GM06990 (cell line): Measurements from ENCODE around the gene EPN2.

ENCODE experiments used
- DNase-seq: peaks from one replicate; pipeline ENCODE4 v3.0.0-alpha.2; 2011; ENCODE audit not compliant: insufficient read length; ENCODE audit errors: extremely low read depth
- H3K27me3 ChIP-seq: replicated peaks from 2 replicates; pipeline ENCODE4 v1.6.0; 2011; ENCODE audit warnings: low read length; ENCODE audit not compliant: control insufficient read depth, insufficient read depth
- H3K36me3 ChIP-seq: 2 replicates; pipeline ENCODE4 v1.5.1; 2011; ENCODE audit warnings: low read length; ENCODE audit not compliant: control insufficient read depth, insufficient read depth
- H3K4me3 ChIP-seq: replicated peaks from 2 replicates; pipeline ENCODE4 v1.5.1; 2011; ENCODE audit warnings: low read depth, mild to moderate bottlenecking, control low read depth, low read length
- TF ChIP-seq, protein P1 (sequence below): IDR thresholded peaks from 2 replicates; pipeline ENCODE4 v1.5.1; 2011; ENCODE audit warnings: low read length, control low read depth, mild to moderate bottlenecking, inconsistent platforms; ENCODE audit not compliant: insufficient read depth, poor library complexity, severe bottlenecking

EPN2 gene

DNA sequence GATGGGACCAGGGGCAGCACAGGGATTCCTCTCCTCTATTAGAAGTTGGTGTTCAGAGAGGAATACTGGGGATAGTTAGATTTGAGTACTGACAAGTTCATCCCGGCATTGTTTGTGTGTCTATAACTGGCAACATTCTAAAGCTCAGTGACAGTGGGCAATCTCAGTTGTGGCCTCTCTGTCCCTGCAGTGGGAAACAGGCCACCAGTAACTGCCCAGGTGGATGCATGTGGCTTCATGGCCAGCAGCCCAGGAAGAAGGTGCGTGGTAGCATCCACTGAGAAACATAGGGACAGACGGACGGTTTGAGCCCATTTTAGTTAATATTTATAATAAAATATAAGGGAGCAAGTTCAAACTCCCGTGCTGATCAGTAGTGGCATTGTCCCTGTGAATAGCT lies 73.8 kb downstream of the EPN2 start:
- H3K4me3 ChIP-seq: no peak overlapping the region
- H3K36me3 ChIP-seq: no peaks in the 10 kb centered on the region; the same call in none of the 2 replicates
- no peaks in the 10 kb centered on the region; the same call in 1 of the 2 replicates for H3K27me3 ChIP-seq
- TF ChIP-seq, protein P1, sequence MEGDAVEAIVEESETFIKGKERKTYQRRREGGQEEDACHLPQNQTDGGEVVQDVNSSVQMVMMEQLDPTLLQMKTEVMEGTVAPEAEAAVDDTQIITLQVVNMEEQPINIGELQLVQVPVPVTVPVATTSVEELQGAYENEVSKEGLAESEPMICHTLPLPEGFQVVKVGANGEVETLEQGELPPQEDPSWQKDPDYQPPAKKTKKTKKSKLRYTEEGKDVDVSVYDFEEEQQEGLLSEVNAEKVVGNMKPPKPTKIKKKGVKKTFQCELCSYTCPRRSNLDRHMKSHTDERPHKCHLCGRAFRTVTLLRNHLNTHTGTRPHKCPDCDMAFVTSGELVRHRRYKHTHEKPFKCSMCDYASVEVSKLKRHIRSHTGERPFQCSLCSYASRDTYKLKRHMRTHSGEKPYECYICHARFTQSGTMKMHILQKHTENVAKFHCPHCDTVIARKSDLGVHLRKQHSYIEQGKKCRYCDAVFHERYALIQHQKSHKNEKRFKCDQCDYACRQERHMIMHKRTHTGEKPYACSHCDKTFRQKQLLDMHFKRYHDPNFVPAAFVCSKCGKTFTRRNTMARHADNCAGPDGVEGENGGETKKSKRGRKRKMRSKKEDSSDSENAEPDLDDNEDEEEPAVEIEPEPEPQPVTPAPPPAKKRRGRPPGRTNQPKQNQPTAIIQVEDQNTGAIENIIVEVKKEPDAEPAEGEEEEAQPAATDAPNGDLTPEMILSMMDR: no peak
- no peak for DNase-seq

GRCh38 chr17:19311421-19312215 lies 74.5 kb downstream of the EPN2 start:
- TF ChIP-seq, protein P1: no peak
- Histone ChIP-seq H3K36me3 (no peaks in the 10 kb centered on the region; the same call in none of the 2 replicates), H3K27me3 (no peaks in the 10 kb centered on the region; the same call in 1 of the 2 replicates), H3K4me3 (no peak overlapping the region)
- DNase-seq: no peak

DNA sequence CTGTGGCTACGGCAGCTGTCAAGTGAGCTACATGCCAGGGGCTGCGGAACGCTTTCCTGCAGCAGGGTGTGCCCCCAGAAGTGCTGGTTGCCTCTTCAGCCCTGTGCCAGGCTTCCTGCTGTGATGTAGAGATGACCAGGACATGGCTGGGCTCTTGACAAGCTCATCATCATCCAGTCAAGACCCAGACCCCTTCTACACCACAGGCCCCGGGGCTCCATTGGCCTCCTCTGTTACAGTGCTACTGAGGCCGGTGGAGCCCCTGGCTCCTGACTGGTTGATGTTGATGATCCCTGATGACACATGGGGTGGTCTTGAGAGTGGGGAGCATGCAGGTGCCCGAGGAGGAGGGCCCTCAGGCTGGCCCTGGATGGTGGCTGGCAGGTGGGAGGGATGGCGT lies 75.2 kb downstream of the EPN2 start:
- H3K36me3 ChIP-seq: no peaks in the 10 kb centered on the region; the same call in none of the 2 replicates
- no peak for DNase-seq
- H3K4me3 ChIP-seq: no peak overlapping the region
- TF ChIP-seq, protein P1: no peak
- H3K27me3 ChIP-seq: no peaks in the 10 kb centered on the region; the same call in 1 of the 2 replicates

GRCh38 chr17:19313066-19313745 lies 76.0 kb downstream of the EPN2 start:
- TF ChIP-seq, protein P1: no peak
- no peaks in the 10 kb centered on the region; the same call in none of the 2 replicates for H3K36me3 ChIP-seq
- DNase-seq: no peak
- H3K4me3 ChIP-seq: no peak overlapping the region
- no peaks in the 10 kb centered on the region; the same call in 1 of the 2 replicates for H3K27me3 ChIP-seq

- no peak for DNase-seq
- TF ChIP-seq, protein P1: no peak
- no peaks in the 10 kb centered on the region; the same call in none of the 2 replicates for H3K36me3 ChIP-seq
- H3K27me3 ChIP-seq: no peaks in the 10 kb centered on the region
- H3K4me3 ChIP-seq: no peak overlapping the region
Observed at GRCh38 chr17:19313746-19314651, 76.8 kb downstream of the EPN2 start.
